ENCODE results near the gene KRTAP5-4.
"Not testable (repeated sequence)": the region's sequence is repeated elsewhere in the genome, so short reads cannot be mapped to it uniquely, and the experiment has no call there.

Gene KRTAP5-4

DNA sequence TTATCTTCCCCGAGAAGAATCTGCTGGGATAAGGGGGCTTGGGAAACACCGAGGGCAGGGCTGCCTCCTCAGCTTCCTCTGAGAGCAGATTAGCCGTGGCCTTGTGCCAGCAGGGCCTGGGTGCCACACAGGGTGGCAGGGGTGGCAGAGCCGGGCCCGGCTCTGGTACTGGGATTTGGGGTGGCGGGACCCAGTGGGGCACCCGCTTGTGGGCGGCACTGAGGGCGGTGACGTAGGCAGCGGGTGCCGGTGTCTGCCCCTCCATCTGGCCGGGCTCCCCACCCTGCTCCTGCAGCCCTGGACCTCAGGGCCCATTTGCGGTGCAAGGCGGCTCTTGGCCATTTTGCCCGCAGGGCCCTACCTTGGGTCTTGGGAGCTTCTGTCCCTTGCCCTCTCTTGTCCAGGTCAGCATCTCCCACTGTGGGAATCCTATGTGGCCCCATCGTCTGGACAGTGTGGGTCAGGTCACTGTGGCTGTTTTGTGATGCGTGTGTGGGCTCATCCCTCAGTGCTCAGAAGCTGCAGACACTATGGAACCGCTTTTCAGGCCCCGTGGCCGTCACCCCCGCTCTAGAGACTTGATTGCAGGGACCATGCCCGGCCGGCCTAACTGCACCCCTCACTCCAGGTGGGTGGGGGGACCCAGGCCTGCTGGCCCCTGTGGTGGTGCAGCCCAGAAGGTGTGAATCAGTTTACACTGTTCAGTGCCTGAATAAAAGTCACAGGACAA is 45.3 kb upstream of the KRTAP5-4 start:
- DNase-seq (ENCODE audit: low spot score), result no peak
- TF ChIP-seq, protein P1, sequence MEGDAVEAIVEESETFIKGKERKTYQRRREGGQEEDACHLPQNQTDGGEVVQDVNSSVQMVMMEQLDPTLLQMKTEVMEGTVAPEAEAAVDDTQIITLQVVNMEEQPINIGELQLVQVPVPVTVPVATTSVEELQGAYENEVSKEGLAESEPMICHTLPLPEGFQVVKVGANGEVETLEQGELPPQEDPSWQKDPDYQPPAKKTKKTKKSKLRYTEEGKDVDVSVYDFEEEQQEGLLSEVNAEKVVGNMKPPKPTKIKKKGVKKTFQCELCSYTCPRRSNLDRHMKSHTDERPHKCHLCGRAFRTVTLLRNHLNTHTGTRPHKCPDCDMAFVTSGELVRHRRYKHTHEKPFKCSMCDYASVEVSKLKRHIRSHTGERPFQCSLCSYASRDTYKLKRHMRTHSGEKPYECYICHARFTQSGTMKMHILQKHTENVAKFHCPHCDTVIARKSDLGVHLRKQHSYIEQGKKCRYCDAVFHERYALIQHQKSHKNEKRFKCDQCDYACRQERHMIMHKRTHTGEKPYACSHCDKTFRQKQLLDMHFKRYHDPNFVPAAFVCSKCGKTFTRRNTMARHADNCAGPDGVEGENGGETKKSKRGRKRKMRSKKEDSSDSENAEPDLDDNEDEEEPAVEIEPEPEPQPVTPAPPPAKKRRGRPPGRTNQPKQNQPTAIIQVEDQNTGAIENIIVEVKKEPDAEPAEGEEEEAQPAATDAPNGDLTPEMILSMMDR (IDR thresholded peaks at IDR 0.05; ENCODE audit: extremely low read depth, missing control alignments), result no peak

DNA sequence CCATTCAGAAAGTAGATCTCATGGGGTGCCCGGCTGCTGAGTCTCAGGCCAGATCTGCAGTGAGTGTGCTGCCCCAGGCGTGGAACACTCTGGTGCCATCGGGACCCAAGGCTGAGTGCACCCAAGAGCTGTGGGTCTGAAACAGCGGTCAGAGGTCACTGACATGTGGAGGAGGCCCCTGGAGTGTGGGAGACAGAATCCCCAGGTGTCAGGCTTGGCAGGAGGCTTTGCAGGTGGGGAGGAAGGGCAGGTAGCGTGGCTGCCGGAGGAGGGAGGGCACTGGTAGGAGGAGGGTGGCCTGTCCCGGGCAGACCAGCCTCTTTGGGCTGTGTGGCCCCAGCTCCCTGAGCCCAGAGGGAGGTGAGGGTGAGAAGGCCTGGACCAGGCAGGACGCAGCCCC is 43.4 kb upstream of the KRTAP5-4 start:
- DNase-seq (ENCODE audit: low spot score), result no peak
- TF ChIP-seq, protein P1 (IDR thresholded peaks at IDR 0.05; ENCODE audit: extremely low read depth, missing control alignments), result no peak

DNA sequence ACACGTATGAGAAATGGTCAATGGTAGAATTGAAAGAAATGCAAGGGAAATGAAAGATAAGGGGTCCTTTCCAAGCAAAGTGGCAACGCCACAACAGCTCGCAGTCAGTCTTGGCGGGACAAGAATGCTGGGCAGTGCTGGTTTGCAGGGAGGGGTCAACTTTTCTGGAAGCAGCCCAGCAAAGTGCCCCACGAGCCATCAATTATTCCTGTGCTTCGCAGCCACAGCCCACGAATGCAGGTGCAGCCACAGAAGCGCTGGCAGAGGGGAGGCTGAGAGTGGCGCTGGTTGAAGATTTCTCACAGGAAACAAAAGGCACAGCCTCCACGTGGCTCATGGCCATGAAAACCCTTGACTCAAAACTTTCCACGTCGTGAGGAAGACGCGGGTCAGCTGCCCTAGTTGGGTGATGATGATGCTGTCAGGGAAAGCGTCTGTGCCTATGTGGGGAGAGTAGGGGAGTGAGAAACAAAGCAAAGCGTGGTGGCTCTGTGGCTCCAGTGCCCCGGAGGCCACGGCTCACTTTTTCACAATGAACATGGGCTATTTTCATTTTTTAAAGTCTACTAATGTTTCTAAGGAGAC is 40.9 kb upstream of the KRTAP5-4 start:
- not testable (repeated sequence) for DNase-seq (ENCODE audit: low spot score)

DNA sequence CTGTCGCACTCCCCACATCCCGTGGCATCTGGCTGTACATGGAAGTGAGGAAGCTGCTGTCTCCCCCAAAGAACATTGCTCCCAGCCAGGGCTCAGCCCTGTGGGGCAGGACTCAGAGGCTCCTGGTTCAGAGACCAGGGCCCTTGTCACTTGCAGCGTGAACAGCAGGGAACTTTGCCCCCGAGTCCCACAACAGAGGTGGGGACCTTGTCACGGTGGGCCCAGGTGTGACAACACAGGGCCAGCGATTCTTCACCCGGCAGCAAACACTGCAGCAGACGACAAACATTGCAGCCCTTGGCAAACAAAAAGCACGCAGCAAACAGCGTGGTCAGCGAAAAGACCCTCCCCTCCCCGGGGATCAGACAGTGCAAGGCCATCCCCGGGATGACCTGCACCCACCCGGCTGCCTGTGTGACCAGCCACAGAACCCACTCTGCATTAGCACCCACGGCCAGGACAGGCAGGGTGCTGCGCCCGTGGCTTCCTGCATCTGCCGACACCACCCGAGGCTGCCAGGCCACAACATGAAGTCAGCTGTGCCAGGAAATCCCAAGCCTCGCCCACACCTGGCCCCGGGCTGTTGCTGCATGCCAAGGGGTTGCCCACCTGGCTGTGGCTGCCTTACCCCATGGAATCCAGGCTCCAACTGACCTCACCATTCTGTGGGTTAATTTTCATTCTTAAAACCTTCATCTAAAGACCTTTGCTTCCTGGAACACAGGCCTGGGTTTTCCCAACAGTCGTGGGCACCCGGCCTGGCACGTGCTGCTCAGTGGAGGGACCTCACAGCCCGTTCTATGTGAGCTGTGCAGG is 39.7 kb upstream of the KRTAP5-4 start:
- not testable (repeated sequence) for DNase-seq (ENCODE audit: low spot score)

DNA sequence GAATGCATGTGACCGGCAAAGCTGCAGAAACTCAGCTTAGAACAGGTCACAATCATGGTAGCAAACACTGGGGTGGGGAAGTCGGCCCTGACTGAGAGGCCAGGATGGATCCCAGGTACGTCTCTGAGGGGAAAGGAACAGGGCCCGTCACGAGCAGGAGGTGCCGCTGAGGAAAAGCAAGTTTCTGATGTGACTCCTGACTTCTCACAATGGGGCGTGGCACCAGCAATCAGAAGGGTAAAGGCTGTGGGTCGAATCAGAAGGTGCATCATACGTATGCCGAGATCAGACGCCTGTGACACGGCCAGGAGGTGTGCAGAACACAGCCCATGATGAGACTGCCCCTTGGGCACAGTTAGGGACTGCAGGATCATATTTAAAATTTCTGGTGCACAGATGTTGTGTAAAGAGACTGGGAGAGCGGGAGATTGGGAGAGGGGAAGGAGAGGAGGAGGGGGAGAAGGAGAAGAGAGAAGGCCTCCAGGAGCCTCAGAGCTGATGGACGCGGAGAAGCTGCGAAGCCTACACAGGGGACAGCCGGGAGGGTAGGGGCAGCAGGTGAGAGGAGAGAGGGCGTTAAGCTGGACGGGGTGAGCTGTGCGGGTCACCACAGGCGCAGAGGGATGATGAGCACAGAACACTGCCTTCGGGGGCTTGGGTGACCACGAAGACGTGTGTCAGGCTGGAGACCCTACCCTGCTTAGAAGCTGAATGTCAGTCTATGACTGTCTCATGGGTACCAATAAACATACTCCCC is 38.4 kb upstream of the KRTAP5-4 start:
- TF ChIP-seq, protein P1 (IDR thresholded peaks at IDR 0.05; ENCODE audit: extremely low read depth, missing control alignments), result no peak
- no peak for DNase-seq (ENCODE audit: low spot score)

DNA sequence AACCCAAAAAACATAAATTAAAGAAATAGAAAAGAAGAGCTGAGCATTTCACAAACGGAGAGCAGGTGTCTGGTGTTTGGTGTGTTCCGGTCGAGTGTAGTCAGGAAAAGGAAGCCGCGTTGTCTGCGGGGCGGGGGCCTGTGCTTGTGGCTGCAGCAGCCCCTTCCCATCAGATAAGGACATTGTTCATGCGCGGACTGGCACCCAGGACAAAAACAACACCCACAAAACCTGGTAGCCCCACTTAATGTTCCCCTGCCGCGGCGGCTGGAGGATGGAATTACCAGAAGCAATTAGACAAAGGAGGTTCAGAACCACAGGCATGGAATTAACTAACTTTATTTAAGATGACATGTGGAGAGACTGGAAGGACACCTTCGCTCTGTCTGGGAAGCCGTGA is 37.6 kb upstream of the KRTAP5-4 start:
- TF ChIP-seq, protein P1 (IDR thresholded peaks at IDR 0.05; ENCODE audit: extremely low read depth, missing control alignments), result no peak
- no peak for DNase-seq (ENCODE audit: low spot score)

DNA sequence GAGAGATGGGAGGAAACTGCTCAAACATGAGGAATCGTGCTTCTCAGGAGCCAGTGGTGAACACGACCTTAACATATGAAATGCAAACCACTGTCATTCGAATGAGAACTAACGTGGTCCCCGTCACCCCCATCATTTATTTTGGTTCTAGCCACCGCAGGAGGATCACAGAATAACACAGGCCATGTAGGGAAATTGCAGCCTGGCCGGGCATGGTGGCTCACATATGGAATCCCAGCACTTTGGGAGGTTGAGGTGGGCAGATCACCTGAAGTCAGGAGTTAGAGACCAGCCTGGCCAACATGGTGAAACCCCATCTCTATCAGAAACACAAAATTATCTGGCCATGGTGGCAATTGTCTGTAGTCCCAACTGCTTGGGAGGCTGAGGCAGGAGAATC is 34.7 kb upstream of the KRTAP5-4 start:
- TF ChIP-seq, protein P1 (IDR thresholded peaks at IDR 0.05; ENCODE audit: extremely low read depth, missing control alignments), result no peak
- no peak for DNase-seq (ENCODE audit: low spot score)

DNA sequence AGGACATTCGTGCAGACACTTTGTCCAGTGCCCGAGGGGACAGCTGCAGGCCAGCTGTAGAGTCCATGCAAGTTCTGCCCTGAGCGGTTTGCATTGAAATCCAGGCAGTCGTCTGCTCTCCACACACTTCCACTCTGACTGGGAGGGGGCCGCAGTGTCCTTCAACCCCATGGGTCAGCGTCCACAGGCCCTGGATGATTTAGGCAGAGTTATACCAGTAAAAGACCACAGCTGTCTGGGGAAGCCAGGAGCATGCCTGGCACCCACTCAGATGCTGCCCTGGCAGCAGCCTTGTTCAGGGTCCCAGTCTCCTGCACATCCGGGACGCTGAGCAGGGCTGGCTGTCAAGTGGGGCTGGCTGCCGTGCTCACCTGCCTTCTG is 34.1 kb upstream of the KRTAP5-4 start:
- no peak for DNase-seq (ENCODE audit: low spot score)
- TF ChIP-seq, protein P1 (IDR thresholded peaks at IDR 0.05; ENCODE audit: extremely low read depth, missing control alignments), result no peak

Data from GM20000 (cell line).